Measurements from ENCODE around the gene SERF1A.
"Not testable (repeated sequence)": the region's sequence is repeated elsewhere in the genome, so short reads cannot be mapped to it uniquely, and the experiment has no call there.

DNA sequence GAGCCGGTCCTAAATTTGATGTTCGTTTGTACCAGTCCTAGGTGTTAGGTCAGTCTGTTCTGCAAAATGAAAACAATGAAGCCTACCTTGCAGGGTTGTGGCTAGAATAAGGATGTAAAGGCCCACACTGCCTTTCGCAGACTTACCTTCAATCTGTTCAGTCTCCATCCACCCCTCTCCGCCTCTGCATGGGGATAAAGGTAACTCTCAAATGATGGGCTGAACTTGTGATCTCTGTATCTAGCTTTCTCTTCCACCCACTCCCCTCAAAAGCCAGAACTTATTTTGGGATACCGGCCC is 753 bp downstream of the SERF1A start:
- TF ChIP-seq, protein P1, sequence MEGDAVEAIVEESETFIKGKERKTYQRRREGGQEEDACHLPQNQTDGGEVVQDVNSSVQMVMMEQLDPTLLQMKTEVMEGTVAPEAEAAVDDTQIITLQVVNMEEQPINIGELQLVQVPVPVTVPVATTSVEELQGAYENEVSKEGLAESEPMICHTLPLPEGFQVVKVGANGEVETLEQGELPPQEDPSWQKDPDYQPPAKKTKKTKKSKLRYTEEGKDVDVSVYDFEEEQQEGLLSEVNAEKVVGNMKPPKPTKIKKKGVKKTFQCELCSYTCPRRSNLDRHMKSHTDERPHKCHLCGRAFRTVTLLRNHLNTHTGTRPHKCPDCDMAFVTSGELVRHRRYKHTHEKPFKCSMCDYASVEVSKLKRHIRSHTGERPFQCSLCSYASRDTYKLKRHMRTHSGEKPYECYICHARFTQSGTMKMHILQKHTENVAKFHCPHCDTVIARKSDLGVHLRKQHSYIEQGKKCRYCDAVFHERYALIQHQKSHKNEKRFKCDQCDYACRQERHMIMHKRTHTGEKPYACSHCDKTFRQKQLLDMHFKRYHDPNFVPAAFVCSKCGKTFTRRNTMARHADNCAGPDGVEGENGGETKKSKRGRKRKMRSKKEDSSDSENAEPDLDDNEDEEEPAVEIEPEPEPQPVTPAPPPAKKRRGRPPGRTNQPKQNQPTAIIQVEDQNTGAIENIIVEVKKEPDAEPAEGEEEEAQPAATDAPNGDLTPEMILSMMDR (IDR thresholded peaks at IDR 0.05) = not testable (repeated sequence)
- TF ChIP-seq POLR2AphosphoS5 (IDR thresholded peaks at IDR 0.05) = not testable (repeated sequence)
